Left ventricle myocardium inferior (tissue), 1 donor: Measurements from ENCODE around the gene GEMIN4. TPM values are rescaled to one million over a fixed set of nuclear protein-coding genes. Genes with fewer than 3 reads are reported as not detected.
"Not testable (repeated sequence)": the region's sequence is repeated elsewhere in the genome, so short reads cannot be mapped to it uniquely, and the experiment has no call there.

ENCODE experiments used
- DNase-seq: peaks from one replicate; pipeline ENCODE4 v3.0.0-alpha.2; 2020
- H3K27ac ChIP-seq: fragments of 200-600 bp; replicated peaks from 2 replicates; pipeline ENCODE4 v1.8.0; 2021
- H3K27me3 ChIP-seq: fragments of 200-600 bp; 2 replicates; pipeline ENCODE4 v1.8.0; 2021; ENCODE audit warnings: low read depth
- H3K36me3 ChIP-seq: fragments of 200-600 bp; 2 replicates; pipeline ENCODE4 v1.8.0; 2021
- H3K4me1 ChIP-seq: fragments of 200-600 bp; 2 replicates; pipeline ENCODE4 v1.8.0; 2021
- H3K4me3 ChIP-seq: fragments of 200-600 bp; 2 replicates; pipeline ENCODE4 v1.8.0; 2021; ENCODE audit warnings: mild to moderate bottlenecking, moderate library complexity
- H3K9me3 ChIP-seq: fragments of 200-600 bp; replicated peaks from 2 replicates; pipeline ENCODE4 v1.8.0; 2021
- intact Hi-C: fragments of 100-400 bp; cut with micrococcal nuclease; formaldehyde crosslinking; loops from one replicate; pipeline ENCODE4 v1.11.0; 2022
- total RNA-seq: library from RNA; stranded (reverse); fragmentation: NEBNext Ultra II Directional; extraction: Animal tissue kit (Norgen Biotek cat#: 25700); gene quantifications from one replicate; pipeline ENCODE4 v1.2.1, GENCODE V29; 2021
- TF ChIP-seq, protein P1 (sequence below): fragments of 200-600 bp; IDR thresholded peaks from 2 replicates; pipeline ENCODE4 v1.8.0; 2021; ENCODE audit warnings: antibody characterized with exemption, mild to moderate bottlenecking, borderline replicate concordance
- donor health status: DM: no; HTN: yes; CAD: no; lungs with severe emphysema.

GEMIN4 gene
- total RNA-seq, 1 donor from 2014 or later, result 11.1 TPM

GRCh38 chr17:787641-788221 is 35.7 kb upstream of the GEMIN4 start:
- Histone ChIP-seq H3K27me3 (no peaks in the 10 kb centered on the region), H3K36me3 (peaks cover 58% of the 10 kb centered on the region), H3K4me1 (peaks cover 20% of the 10 kb centered on the region), H3K27ac (no peak overlapping the region), H3K4me3 (no peak overlapping the region), H3K9me3 (no peaks in the 10 kb centered on the region)
- TF ChIP-seq, protein P1, sequence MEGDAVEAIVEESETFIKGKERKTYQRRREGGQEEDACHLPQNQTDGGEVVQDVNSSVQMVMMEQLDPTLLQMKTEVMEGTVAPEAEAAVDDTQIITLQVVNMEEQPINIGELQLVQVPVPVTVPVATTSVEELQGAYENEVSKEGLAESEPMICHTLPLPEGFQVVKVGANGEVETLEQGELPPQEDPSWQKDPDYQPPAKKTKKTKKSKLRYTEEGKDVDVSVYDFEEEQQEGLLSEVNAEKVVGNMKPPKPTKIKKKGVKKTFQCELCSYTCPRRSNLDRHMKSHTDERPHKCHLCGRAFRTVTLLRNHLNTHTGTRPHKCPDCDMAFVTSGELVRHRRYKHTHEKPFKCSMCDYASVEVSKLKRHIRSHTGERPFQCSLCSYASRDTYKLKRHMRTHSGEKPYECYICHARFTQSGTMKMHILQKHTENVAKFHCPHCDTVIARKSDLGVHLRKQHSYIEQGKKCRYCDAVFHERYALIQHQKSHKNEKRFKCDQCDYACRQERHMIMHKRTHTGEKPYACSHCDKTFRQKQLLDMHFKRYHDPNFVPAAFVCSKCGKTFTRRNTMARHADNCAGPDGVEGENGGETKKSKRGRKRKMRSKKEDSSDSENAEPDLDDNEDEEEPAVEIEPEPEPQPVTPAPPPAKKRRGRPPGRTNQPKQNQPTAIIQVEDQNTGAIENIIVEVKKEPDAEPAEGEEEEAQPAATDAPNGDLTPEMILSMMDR, result no peak
- intact Hi-C loops, result no loop called here
- DNase-seq, result no peak

GRCh38 chr17:785901-786300 is 33.8 kb upstream of the GEMIN4 start:
- DNase-seq, intact Hi-C loops, H3K4me3 ChIP-seq, H3K9me3 ChIP-seq, H3K27me3 ChIP-seq, H3K27ac ChIP-seq: not testable (repeated sequence)
- H3K36me3 ChIP-seq, result peaks cover 45% of the 10 kb centered on the region
- peaks cover 37% of the 10 kb centered on the region for H3K4me1 ChIP-seq

DNA sequence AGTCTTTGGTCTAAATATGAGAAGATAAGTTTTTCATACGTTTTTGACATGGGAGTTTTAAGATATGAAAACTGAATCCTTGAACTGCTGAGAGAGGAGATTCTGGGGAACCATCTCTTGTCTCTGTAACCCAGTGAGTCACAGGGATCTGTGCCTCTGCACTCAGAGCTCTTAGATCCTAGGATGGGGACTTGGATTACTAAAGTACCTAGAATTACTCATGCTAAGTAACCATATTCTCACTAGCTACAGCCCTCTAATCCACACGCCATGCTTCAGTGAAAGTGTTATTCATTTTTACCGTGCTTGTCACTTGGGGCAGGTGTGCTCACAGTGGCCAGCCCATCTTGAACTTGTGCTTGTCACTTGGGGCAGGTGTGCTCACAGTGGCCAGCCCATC is 32.1 kb upstream of the GEMIN4 start:
- DNase-seq, result no peak
- TF ChIP-seq, protein P1, result no peak
- no peaks in the 10 kb centered on the region for H3K27me3 ChIP-seq
- H3K27ac ChIP-seq, result no peak overlapping the region
- intact Hi-C loops, result no loop called here
- H3K4me3 ChIP-seq, result no peak overlapping the region
- peaks cover 33% of the 10 kb centered on the region for H3K36me3 ChIP-seq
- H3K4me1 ChIP-seq, result peaks cover 38% of the 10 kb centered on the region
- H3K9me3 ChIP-seq, result no peaks in the 10 kb centered on the region

DNA sequence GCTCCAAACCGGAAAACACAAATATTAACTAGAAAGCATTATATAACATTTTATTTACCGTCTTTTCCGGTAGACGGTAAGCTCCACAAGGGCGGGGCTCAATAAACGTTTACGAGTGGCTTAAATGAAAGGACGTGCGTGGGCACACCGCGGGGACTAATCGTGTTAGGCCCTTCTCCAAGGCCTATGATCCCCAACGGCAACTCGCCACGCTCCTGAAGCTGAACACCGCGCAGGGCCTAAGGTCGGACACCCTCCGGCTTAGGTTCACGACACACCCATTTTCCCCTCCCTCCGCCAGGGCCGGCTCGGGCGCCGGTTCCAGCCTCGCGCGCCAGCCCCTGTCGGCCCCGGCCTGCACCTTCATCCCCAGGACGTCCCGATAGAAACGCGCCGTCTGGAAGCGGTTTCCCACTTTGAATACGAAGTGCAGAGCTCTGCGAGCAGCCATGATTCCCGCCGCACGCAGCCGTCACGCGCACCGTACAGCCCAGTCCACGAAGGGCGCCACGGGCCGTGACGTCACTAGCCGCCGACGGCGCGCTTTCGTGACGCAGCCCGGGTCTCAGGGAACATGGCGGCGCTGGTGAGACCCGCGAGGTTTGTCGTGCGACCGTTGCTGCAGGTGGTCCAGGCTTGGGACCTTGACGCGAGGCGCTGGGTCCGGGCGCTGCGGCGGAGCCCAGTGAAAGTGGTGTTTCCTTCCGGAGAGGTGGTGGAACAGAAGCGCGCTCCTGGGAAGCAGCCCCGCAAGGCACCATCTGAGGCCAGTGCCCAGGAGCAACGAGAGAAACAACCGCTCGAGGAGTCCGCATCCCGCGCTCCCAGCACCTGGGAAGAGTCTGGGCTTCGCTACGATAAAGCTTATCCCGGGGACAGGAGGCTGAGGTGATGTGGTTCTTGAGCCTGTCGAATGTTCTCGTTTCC is 30.0 kb upstream of the GEMIN4 start, which contains the start of the genes GLOD4 and MRM3:
Gene GLOD4, minus strand, starts transcription at position 476 of the 927 bp plus-strand sequence. Its CDS starts 25 bp downstream, at position 451.
Gene MRM3, plus strand, starts transcription at position 549 of the 927 bp plus-strand sequence. Its CDS starts 26 bp downstream, at position 575.
- intact Hi-C loops, result no loop called here

GRCh38 chr17:778096-778495 is 26.0 kb upstream of the GEMIN4 start:
- no peaks in the 10 kb centered on the region for H3K27me3 ChIP-seq
- peaks cover 59% of the 10 kb centered on the region for H3K36me3 ChIP-seq
- intact Hi-C loops, result no loop called here

More for the DNA sequence above, 30.0 kb upstream of the GEMIN4 start, which contains the start of the genes GLOD4 and MRM3:
- DNase-seq, result peak; percentile 95
- Histone ChIP-seq H3K4me3 (peak within 1 kb of the TSS; percentile 92), H3K36me3 (peaks cover 34% of the 10 kb centered on the region), H3K27ac (peak within 1 kb of the TSS; percentile 86), H3K4me1 (peaks cover 38% of the 10 kb centered on the region), H3K27me3 (no peaks in the 10 kb centered on the region), H3K9me3 (no peaks in the 10 kb centered on the region)
- TF ChIP-seq, protein P1, result peak; percentile 39

More at GRCh38 chr17:778096-778495, 26.0 kb upstream of the GEMIN4 start:
- no peak overlapping the region for H3K27ac ChIP-seq
- H3K4me3 ChIP-seq, result no peak overlapping the region
- DNase-seq, result no peak
- TF ChIP-seq, protein P1, result no peak
- no peaks in the 10 kb centered on the region for H3K9me3 ChIP-seq
- peaks cover 22% of the 10 kb centered on the region for H3K4me1 ChIP-seq
